Measurements from ENCODE around the gene TMEFF1.

DNA sequence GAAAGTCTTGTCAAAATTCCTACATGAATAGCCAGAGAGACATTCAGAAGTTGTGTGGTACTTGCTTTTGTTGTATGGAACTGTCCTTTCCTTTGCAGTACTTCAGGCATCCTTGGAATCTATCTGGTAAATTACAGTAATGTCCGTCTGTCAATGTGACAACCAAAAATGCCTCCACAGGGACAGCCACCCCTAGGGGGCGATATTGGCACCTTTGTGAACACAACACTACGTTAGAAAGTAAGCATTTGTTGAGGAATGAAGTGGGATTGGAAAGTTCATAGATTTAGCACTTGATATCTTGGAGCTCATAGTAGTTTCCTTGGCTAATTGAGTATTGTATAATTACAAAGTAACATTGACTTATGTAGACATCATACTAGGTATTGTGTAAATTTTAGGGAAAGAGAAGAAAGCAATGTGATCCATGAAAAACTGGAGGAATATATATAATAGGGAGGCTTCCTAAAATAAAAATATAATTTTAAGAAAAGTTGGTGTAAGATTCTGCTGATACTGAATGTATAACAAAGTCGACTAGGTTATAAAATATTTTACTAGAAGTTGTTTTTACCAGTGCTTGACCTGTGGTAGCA is 32.7 kb downstream of the TMEFF1 start:
- TF ChIP-seq, protein P1, sequence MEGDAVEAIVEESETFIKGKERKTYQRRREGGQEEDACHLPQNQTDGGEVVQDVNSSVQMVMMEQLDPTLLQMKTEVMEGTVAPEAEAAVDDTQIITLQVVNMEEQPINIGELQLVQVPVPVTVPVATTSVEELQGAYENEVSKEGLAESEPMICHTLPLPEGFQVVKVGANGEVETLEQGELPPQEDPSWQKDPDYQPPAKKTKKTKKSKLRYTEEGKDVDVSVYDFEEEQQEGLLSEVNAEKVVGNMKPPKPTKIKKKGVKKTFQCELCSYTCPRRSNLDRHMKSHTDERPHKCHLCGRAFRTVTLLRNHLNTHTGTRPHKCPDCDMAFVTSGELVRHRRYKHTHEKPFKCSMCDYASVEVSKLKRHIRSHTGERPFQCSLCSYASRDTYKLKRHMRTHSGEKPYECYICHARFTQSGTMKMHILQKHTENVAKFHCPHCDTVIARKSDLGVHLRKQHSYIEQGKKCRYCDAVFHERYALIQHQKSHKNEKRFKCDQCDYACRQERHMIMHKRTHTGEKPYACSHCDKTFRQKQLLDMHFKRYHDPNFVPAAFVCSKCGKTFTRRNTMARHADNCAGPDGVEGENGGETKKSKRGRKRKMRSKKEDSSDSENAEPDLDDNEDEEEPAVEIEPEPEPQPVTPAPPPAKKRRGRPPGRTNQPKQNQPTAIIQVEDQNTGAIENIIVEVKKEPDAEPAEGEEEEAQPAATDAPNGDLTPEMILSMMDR (conservative IDR thresholded peaks at IDR 0.05), result peak; percentile 93
- TF ChIP-seq ZFX (IDR thresholded peaks at IDR 0.05), result no peak

All from C4-2B (cell line).